ENCODE measurements around the gene EVI5. TPM values are rescaled to one million over a fixed set of nuclear protein-coding genes. Genes with fewer than 3 reads are reported as not detected.
"Not testable (repeated sequence)": the region's sequence is repeated elsewhere in the genome, so short reads cannot be mapped to it uniquely, and the experiment has no call there.

The EVI5 gene
- total RNA-seq, 3 donors from 2014 or later: 28.0 to 38.7 (median 31.2) TPM

DNA sequence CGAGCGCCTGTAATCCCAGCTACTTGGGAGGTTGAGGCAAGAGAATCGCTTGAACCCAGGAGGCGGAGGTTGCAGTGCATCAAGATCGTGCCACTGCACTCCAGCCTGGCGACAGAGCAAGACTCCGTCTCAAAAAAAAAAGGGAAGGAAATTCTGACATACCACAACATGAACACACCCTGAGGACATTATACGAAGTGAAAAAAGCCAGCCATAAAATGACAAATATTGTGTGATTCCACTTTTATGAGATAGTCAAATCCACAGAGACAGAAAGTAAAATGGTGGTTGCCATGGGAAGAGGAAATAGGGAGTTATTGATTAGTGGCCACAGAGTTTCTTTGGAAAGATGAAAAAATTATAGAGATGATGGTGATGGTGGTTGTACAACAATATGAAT lies 41.7 kb downstream of the EVI5 start:
- no peak for DNase-seq (ENCODE audit: low spot score in 2 of 2)
- Histone ChIP-seq H3K4me3 (no peak overlapping the region), H3K4me1 (no peaks in the 10 kb centered on the region), H3K27me3 (no peaks in the 10 kb centered on the region), H3K27ac (no peak overlapping the region), H3K9me3 (no peaks in the 10 kb centered on the region), H3K36me3 (no peaks in the 10 kb centered on the region)
- TF ChIP-seq, protein P1, sequence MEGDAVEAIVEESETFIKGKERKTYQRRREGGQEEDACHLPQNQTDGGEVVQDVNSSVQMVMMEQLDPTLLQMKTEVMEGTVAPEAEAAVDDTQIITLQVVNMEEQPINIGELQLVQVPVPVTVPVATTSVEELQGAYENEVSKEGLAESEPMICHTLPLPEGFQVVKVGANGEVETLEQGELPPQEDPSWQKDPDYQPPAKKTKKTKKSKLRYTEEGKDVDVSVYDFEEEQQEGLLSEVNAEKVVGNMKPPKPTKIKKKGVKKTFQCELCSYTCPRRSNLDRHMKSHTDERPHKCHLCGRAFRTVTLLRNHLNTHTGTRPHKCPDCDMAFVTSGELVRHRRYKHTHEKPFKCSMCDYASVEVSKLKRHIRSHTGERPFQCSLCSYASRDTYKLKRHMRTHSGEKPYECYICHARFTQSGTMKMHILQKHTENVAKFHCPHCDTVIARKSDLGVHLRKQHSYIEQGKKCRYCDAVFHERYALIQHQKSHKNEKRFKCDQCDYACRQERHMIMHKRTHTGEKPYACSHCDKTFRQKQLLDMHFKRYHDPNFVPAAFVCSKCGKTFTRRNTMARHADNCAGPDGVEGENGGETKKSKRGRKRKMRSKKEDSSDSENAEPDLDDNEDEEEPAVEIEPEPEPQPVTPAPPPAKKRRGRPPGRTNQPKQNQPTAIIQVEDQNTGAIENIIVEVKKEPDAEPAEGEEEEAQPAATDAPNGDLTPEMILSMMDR (IDR thresholded peaks at IDR 0.05): no peak
- TF ChIP-seq POLR2A (IDR thresholded peaks at IDR 0.05) (no peak), POLR2AphosphoS5 (IDR thresholded peaks at IDR 0.05) (no peak)
- intact Hi-C loops (cut with DNase I; ENCODE audit: low total_unique reads): no loop called here

DNA sequence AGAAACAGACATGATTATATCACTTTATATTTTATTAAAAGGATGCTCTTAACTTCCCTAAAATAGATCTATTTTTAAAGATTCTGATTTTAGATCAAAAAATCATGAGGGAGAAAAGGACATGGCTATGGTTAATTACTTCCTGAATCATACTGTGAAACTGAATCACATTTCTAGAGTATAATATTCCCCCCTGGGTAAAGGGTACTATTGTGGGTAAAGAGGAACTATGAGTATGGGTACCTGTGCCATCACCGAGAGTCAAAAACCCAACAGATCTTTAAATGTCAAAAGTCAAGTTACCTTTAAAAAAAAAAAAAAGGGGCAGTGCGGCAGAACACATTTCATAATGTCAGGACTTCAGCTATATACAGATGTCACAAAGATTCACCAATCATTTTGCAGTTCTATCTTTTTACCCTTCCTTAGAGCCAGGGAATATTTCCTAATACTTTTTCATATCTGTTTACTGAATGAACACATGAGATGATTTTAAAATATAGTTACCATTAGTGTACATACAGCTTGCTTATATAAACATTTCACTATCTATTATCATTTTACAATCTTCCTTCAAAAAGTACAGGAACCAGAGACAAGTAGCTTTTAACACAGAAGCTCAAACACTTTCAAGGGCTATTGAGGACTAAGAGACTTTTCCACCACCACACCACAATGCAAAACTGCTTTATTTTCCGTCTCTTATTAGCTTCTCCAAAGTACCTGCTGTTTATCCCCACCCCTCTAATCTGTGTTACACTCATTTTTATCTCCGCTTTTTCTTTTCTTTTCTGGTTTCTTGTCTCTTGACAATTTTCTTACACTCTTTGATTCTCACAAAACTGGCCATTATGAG lies 45.0 kb downstream of the EVI5 start:
- H3K27me3 ChIP-seq: no peaks in the 10 kb centered on the region
- DNase-seq (ENCODE audit: low spot score in 2 of 2): no peak

GRCh38 chr1:92736395-92736794 lies 48.5 kb downstream of the EVI5 start:
- Histone ChIP-seq H3K27me3 (no peaks in the 10 kb centered on the region), H3K36me3 (no peaks in the 10 kb centered on the region), H3K4me3 (no peak overlapping the region), H3K9me3 (no peaks in the 10 kb centered on the region), H3K27ac (no peak overlapping the region), H3K4me1 (no peaks in the 10 kb centered on the region)
- no peak for DNase-seq (ENCODE audit: low spot score in 2 of 2)
- TF ChIP-seq POLR2A (IDR thresholded peaks at IDR 0.05) (no peak), POLR2AphosphoS5 (IDR thresholded peaks at IDR 0.05) (no peak)
- TF ChIP-seq, protein P1 (IDR thresholded peaks at IDR 0.05): no peak
- intact Hi-C loops (cut with DNase I; ENCODE audit: low total_unique reads): no loop called here

More for the DNA sequence above, 45.0 kb downstream of the EVI5 start:
- intact Hi-C loops (cut with DNase I; ENCODE audit: low total_unique reads): no loop called here
- Histone ChIP-seq H3K9me3 (no peaks in the 10 kb centered on the region), H3K36me3 (no peaks in the 10 kb centered on the region), H3K27ac (no peak overlapping the region), H3K4me3 (no peak overlapping the region), H3K4me1 (no peaks in the 10 kb centered on the region)
- TF ChIP-seq, protein P1 (IDR thresholded peaks at IDR 0.05): no peak
- no peak for TF ChIP-seq POLR2A (IDR thresholded peaks at IDR 0.05)
- TF ChIP-seq POLR2AphosphoS5 (IDR thresholded peaks at IDR 0.05): no peak

DNA sequence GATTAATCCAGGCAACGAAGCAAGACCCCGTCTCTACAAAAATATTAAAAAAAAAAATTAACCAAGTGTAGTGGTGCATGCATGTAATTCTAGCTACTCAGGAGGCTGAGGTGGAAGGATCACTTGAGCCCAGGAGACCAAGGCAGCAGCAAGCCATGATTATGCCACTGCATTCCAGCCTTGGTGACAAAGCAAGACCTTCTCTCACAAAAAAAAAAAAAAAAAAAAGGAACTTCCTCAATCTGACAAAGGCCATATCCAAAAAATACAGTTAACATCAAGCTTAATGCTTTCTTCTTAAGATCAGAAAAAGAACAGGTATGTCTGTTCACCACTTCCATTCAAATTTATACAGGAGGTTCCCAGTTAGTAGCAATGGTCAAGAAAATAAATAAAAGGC lies 54.4 kb downstream of the EVI5 start:
- intact Hi-C loops (cut with DNase I; ENCODE audit: low total_unique reads): no loop called here
- no peak overlapping the region for H3K27ac ChIP-seq
- no peaks in the 10 kb centered on the region for H3K9me3 ChIP-seq
- no peak for DNase-seq (ENCODE audit: low spot score in 2 of 2)
- no peaks in the 10 kb centered on the region for H3K36me3 ChIP-seq
- TF ChIP-seq POLR2AphosphoS5 (IDR thresholded peaks at IDR 0.05) (no peak), POLR2A (IDR thresholded peaks at IDR 0.05) (no peak)
- TF ChIP-seq, protein P1 (IDR thresholded peaks at IDR 0.05): no peak
- no peaks in the 10 kb centered on the region for H3K4me1 ChIP-seq
- no peak overlapping the region for H3K4me3 ChIP-seq
- no peaks in the 10 kb centered on the region for H3K27me3 ChIP-seq

GRCh38 chr1:92728697-92729096 lies 56.2 kb downstream of the EVI5 start:
- no peak for DNase-seq (ENCODE audit: low spot score in 2 of 2)
- Histone ChIP-seq H3K27me3 (no peaks in the 10 kb centered on the region), H3K9me3 (no peaks in the 10 kb centered on the region), H3K4me1 (no peaks in the 10 kb centered on the region), H3K27ac (no peak overlapping the region), H3K36me3 (no peaks in the 10 kb centered on the region), H3K4me3 (no peak overlapping the region)
- TF ChIP-seq, protein P1 (IDR thresholded peaks at IDR 0.05): no peak
- intact Hi-C loops (cut with DNase I; ENCODE audit: low total_unique reads): no loop called here

DNA sequence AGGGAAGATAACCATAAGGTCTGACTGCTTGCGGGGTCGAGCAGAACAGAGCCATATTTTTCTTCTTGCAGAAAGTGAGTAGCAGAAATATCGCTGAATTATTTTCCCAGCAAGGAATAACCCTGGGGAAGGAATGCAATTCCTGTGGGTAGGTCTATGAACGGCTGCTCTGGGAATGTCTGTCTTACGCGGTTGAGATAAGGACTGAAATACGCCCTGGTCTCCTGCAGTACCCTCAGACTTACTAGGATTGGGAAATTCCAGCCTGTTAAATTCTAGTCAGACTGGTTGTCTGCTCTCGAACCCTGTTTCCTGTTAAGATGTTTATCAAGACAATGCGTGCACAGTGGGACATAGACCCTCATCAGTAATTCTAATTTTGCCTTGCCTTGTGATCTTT lies 61.2 kb downstream of the EVI5 start:
- H3K36me3 ChIP-seq; H3K27me3 ChIP-seq; H3K9me3 ChIP-seq; H3K27ac ChIP-seq; H3K4me1 ChIP-seq; intact Hi-C loops (cut with DNase I; ENCODE audit: low total_unique reads); DNase-seq (ENCODE audit: low spot score in 2 of 2); H3K4me3 ChIP-seq: not testable (repeated sequence)

Measured in breast epithelium (tissue), 4 donors.